IMR-90 (cell line): ENCODE results near the gene RGL1. TPM values are rescaled to one million over a fixed set of nuclear protein-coding genes. Genes with fewer than 3 reads are reported as not detected.

Experiments used
- ATAC-seq: fragments of 200-7000 bp; cut with Tn5 transposase; 2 replicates; pipeline ENCODE4 v1.9.1; 2020; ENCODE audit warnings: low read depth, mild to moderate bottlenecking, moderate library complexity
- BruUV-seq: library from RNA; stranded (reverse); fragments of 400-500 nt; replicated peaks from 2 replicates; lab custom pipeline; 2021; lab: Mats Ljungman, UMichigan
- CTCF ChIA-PET: fragments of 300-600 bp; formaldehyde crosslinking; extraction: SDS; loops from one replicate; lab custom pipeline; 2021; ENCODE audit warnings: antibody characterized with exemption; lab: Yijun Ruan, JAX
- POLR2A ChIA-PET: fragments of 300-600 bp; sonication (Branson Sonifier 250); formaldehyde crosslinking; loops from one replicate; lab custom pipeline; 2022; ENCODE audit warnings: antibody characterized with exemption; ENCODE audit not compliant: unreplicated experiment; lab: Charles Lee
- DNase-seq: peaks from one replicate; pipeline ENCODE4 v3.0.0; 2013
- H2AFZ ChIP-seq: replicated peaks from 2 replicates; pipeline ENCODE3; 2013; ENCODE audit warnings: low read length, mild to moderate bottlenecking; ENCODE audit not compliant: poor library complexity
- H2AK5ac ChIP-seq: 2 replicates; pipeline ENCODE4 v1.6.1; 2013; ENCODE audit warnings: low read depth, low read length, inconsistent platforms
- H2AK9ac ChIP-seq: replicated peaks from 2 replicates; pipeline ENCODE3; 2013; ENCODE audit warnings: mild to moderate bottlenecking, low read depth, low read length, moderate library complexity; ENCODE audit not compliant: poor library complexity
- H2BK120ac ChIP-seq: 2 replicates; pipeline ENCODE4 v1.6.1; 2013; ENCODE audit warnings: low read depth, low read length, inconsistent platforms
- H2BK15ac ChIP-seq: 3 replicates; pipeline ENCODE4 v1.6.1; 2013; ENCODE audit warnings: low read depth, low read length, inconsistent platforms
- H2BK20ac ChIP-seq: 2 replicates; pipeline ENCODE4 v1.6.1; 2013; ENCODE audit warnings: low read depth, mild to moderate bottlenecking, inconsistent platforms, low read length, moderate library complexity
- H2BK5ac ChIP-seq: 2 replicates; pipeline ENCODE4 v1.6.1; 2013; ENCODE audit warnings: mild to moderate bottlenecking, low read depth, low read length, inconsistent platforms; ENCODE audit not compliant: poor library complexity, severe bottlenecking
- H3K14ac ChIP-seq: replicated peaks from 2 replicates; pipeline ENCODE4 v1.6.1; 2013; ENCODE audit warnings: low read depth, low read length, inconsistent platforms
- H3K18ac ChIP-seq: 2 replicates; pipeline ENCODE4 v1.6.1; 2013; ENCODE audit warnings: low read depth, low read length, control low read depth
- H3K23ac ChIP-seq: 2 replicates; pipeline ENCODE4 v1.6.1; 2013; ENCODE audit warnings: low read depth, low read length, inconsistent platforms
- H3K27ac ChIP-seq: 2 replicates; pipeline ENCODE4 v1.5.1; 2013; ENCODE audit warnings: mild to moderate bottlenecking, control low read depth, low read length; ENCODE audit not compliant: insufficient read depth
- H3K27me3 ChIP-seq: 2 replicates; pipeline ENCODE4 v1.6.1; 2013; ENCODE audit warnings: low read length; ENCODE audit not compliant: control insufficient read depth, insufficient read depth
- H3K36me3 ChIP-seq: 2 replicates; pipeline ENCODE4 v1.6.1; 2013; ENCODE audit warnings: low read length, mixed read lengths; ENCODE audit not compliant: control insufficient read depth, insufficient read depth
- H3K4ac ChIP-seq: 2 replicates; pipeline ENCODE4 v1.6.1; 2013; ENCODE audit warnings: low read depth, low read length, inconsistent platforms
- H3K4me1 ChIP-seq: 2 replicates; pipeline ENCODE4 v1.6.1; 2013; ENCODE audit warnings: low read length, mixed read lengths; ENCODE audit not compliant: control insufficient read depth, insufficient read depth
- H3K4me2 ChIP-seq: 2 replicates; pipeline ENCODE4 v1.6.1; 2013; ENCODE audit warnings: low read depth, mild to moderate bottlenecking, control low read depth, low read length, moderate library complexity
- H3K4me3 ChIP-seq: 2 replicates; pipeline ENCODE4 v1.5.1; 2013; ENCODE audit warnings: low read depth, mild to moderate bottlenecking, control low read depth, low read length, moderate library complexity; ENCODE audit not compliant: insufficient read depth
- H3K56ac ChIP-seq: 2 replicates; pipeline ENCODE4 v1.6.1; 2013; ENCODE audit warnings: low read length, inconsistent platforms; ENCODE audit not compliant: insufficient read depth; ENCODE audit errors: extremely low read depth
- H3K79me1 ChIP-seq, 2 experiments: 2 replicates each; pipeline ENCODE4 v1.6.1; 2013; ENCODE audit warnings: low read length in 2 of 2, inconsistent platforms in 1 of 2, low read depth in 1 of 2
- H3K9ac ChIP-seq: 2 replicates; pipeline ENCODE4 v1.6.1; 2013; ENCODE audit warnings: low read depth, low read length, control low read depth
- H3K9me1 ChIP-seq: 2 replicates; pipeline ENCODE4 v1.6.1; 2013; ENCODE audit warnings: low read length, inconsistent platforms; ENCODE audit not compliant: insufficient read depth
- H3K9me3 ChIP-seq: 2 replicates; pipeline ENCODE4 v1.6.1; 2013; ENCODE audit warnings: low read length; ENCODE audit not compliant: control insufficient read depth, insufficient read depth
- H4K20me1 ChIP-seq: 2 replicates; pipeline ENCODE4 v1.6.1; 2013; ENCODE audit warnings: low read length, inconsistent platforms; ENCODE audit not compliant: insufficient read depth
- H4K5ac ChIP-seq: 2 replicates; pipeline ENCODE4 v1.6.1; 2013; ENCODE audit warnings: mild to moderate bottlenecking, low read depth, low read length, control low read depth
- H4K8ac ChIP-seq, 2 experiments: 2 replicates each; pipeline ENCODE4 v1.6.1; 2013; ENCODE audit warnings: low read depth in 2 of 2, low read length in 2 of 2, control low read depth in 1 of 2, inconsistent platforms in 1 of 2
- H4K91ac ChIP-seq: 2 replicates; pipeline ENCODE4 v1.6.1; 2013; ENCODE audit warnings: low read depth, low read length, inconsistent platforms; ENCODE audit not compliant: insufficient read depth
- RAD21 ChIP-seq: IDR thresholded peaks from 2 replicates; pipeline ENCODE4 v1.6.1; 2012; ENCODE audit warnings: low read length, improper control_type of control experiment
- WGBS, 2 experiments: methylation state at CpG; one replicate each; pipeline versions ENCODE4 v1.1.5 to v1.1.7; 2013; ENCODE audit warnings: missing lambda C conversion rate in 2 of 2; ENCODE audit not compliant: insufficient read length in 1 of 2; ENCODE audit errors: extremely low coverage in 2 of 2; 5-methylcytosine and 5-hydroxymethylcytosine counted together
- dilution Hi-C: fragments of 300-500 bp; cut with HindIII; formaldehyde crosslinking; loops from one replicate; pipeline ENCODE4 v1.14.3; 2018; ENCODE audit warnings: low sequenced_read_pairs; ENCODE audit not compliant: unreplicated experiment
- in situ Hi-C: fragments of 300-500 bp; cut with MboI; formaldehyde crosslinking; loops from 3 replicates; pipeline ENCODE4 v1.14.3; 2019; ENCODE audit warnings: low sequenced_read_pairs, inconsistent platforms, mixed read lengths
- intact Hi-C: fragments of 100-400 bp; cut with micrococcal nuclease; formaldehyde crosslinking; loops from 2 replicates; pipeline ENCODE4 v1.10.0; 2022
- polyA plus RNA-seq, 3 experiments: library from polyadenylated mRNA; depleted of rRNA; stranded (reverse); fragments of >200 nt; gene quantifications; 2 replicates each; pipeline ENCODE4 v1.2.3, GENCODE V29; 2012; ENCODE audit warnings: low replicate concordance in 1 of 3
- total RNA-seq: library from RNA; depleted of rRNA; stranded (reverse); fragments of >200 nt; gene quantifications from 2 replicates; pipeline ENCODE4 v1.2.3, GENCODE V29; 2012

Gene RGL1
- total and polyA plus RNA-seq, 2 of the 4 experiments (the other 2 are of a cell fraction), result 4.7 to 7.5 TPM

DNA sequence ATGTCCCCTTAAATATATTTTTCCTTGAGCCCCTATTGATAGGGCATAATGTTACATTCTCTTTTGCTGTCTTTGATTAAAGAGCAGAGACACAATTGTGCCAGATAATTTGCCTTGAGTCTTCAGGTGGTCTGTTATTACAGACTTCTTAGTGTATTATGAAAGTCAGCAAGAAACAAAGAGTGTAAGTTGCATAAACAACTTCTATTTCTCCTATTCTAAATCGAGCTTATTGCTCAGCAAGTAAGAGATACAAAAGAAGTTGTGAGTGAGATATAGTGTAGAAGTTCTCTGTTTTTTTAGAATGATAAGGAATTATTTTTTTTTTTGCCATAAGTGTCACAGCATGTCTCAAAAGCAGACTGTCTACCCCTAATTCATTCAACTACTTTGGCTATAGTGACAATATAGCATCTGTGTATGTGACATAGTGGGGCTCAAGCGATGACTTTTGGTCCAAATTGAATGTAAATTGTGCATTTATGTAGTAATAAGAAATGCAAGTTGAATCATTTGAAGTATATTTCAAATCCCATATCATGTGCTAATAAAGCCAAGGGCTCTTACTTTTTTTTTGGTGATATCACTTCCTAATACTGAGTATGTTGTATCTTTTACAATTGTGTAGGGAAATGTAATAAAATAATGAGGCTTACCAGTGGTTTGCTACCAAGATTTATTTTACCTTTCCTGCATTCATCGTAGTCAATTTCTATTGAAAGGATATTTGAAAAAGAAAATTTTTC is 81.3 kb downstream of the RGL1 start:
- peaks cover 9% of the 10 kb centered on the region for H3K9me1 ChIP-seq
- no peak overlapping the region for H2BK15ac ChIP-seq
- WGBS, 2 experiments, result no CpG with 5 or more reads among the region's 3 CpGs
- no peak overlapping the region for H4K8ac ChIP-seq
- intact Hi-C loops (no loop called here), dilution Hi-C loops (no loop called here), in situ Hi-C loops (no loop called here)
- no peak overlapping the region for H2AK9ac ChIP-seq
- BruUV-seq, result no TSS peak
- H2BK5ac ChIP-seq, result no peak overlapping the region
- peaks cover 13% of the 10 kb centered on the region for H3K4me1 ChIP-seq
- CTCF ChIA-PET, result no interaction called here
- H3K18ac ChIP-seq, result no peak overlapping the region
- H3K36me3 ChIP-seq, result peaks cover 8% of the 10 kb centered on the region
- no peak overlapping the region for H4K91ac ChIP-seq
- no peak overlapping the region for H3K56ac ChIP-seq
- no peak overlapping the region for H3K4ac ChIP-seq
- H2AFZ ChIP-seq, result no peak overlapping the region
- H3K23ac ChIP-seq, result no peak overlapping the region
- DNase-seq (no peak), ATAC-seq (no peak)
- no peaks in the 10 kb centered on the region; the same call in 1 of the 2 replicates for H4K20me1 ChIP-seq
- no peak overlapping the region for H2BK20ac ChIP-seq
- no peak overlapping the region for H4K5ac ChIP-seq
- H3K27ac ChIP-seq, result no peak overlapping the region
- H3K14ac ChIP-seq, result no peak overlapping the region
- no peak overlapping the region for H3K4me2 ChIP-seq
- H3K9me3 ChIP-seq, result no peaks in the 10 kb centered on the region
- H3K9ac ChIP-seq, result no peak overlapping the region
- no peak overlapping the region for H3K4me3 ChIP-seq
- no peaks in the 10 kb centered on the region; a peak in 1 of 4 replicates for H3K79me1 ChIP-seq
- TF ChIP-seq RAD21, result no peak
- POLR2A ChIA-PET, result no interaction called here
- no peak overlapping the region for H2BK120ac ChIP-seq
- no peaks in the 10 kb centered on the region for H3K27me3 ChIP-seq
- H2AK5ac ChIP-seq, result no peak overlapping the region
